ENCODE data around the gene WDR13. TPM values are rescaled to one million over a fixed set of nuclear protein-coding genes. Genes with fewer than 3 reads are reported as not detected.
A peak's percentile ranks its signal among the peaks of the same experiment; 100 is the strongest.

WDR13 gene
- total and polyA plus RNA-seq, 8 donors, result 107 to 552 (median 177) TPM

- Histone ChIP-seq H3K4me3 (peak overlapping the region in 1 of 4 donors; percentile 59), H3K9me3 (no peaks in the 10 kb centered on the region), H3K36me3 (peaks cover 0 to 22% (median 0%) of the 10 kb centered on the region in 3 donors), H3K4me1 (no peaks in the 10 kb centered on the region), H3K27me3 (no peaks in the 10 kb centered on the region), H3K27ac (no peak overlapping the region)
- whole genome bisulfite sequencing, 2 donors, result 82 to 90% methylated on average over 24 to 25 of the region's 25 CpGs
- no peak for TF ChIP-seq CTCF (IDR thresholded peaks at IDR 0.05)
- intact Hi-C loops (cut with DNase I), result no loop called here
- no peak for FAIRE-seq
- no peak for ATAC-seq
- peak in 2 of 6 donors; percentile 46 to 65 for DNase-seq
These were observed 1.3 kb downstream of the WDR13 start for GRCh38 chrX:48598614-48599013.

GRCh38 chrX:48599341-48599740 lies 2.0 kb downstream of the WDR13 start:
- no peaks in the 10 kb centered on the region for H3K27me3 ChIP-seq
- ATAC-seq, result no peak
- H3K4me1 ChIP-seq, result no peaks in the 10 kb centered on the region
- H3K27ac ChIP-seq, result no peak overlapping the region
- 91 to 93% methylated on average over 20 of the region's 20 CpGs for WGBS, 2 donors
- no peak overlapping the region for H3K4me3 ChIP-seq
- DNase-seq, result peak in 2 of 6 donors; percentile 46 to 70
- H3K9me3 ChIP-seq, result no peaks in the 10 kb centered on the region
- no peak for FAIRE-seq
- intact Hi-C loops (cut with DNase I), result no loop called here
- H3K36me3 ChIP-seq, result peaks cover 0 to 22% (median 0%) of the 10 kb centered on the region in 3 donors
- TF ChIP-seq CTCF (IDR thresholded peaks at IDR 0.05), result no peak

- peak in 1 of 6 donors; percentile 62 for DNase-seq
- 89 to 91% methylated on average over 19 of the region's 19 CpGs for WGBS, 2 donors
- Histone ChIP-seq H3K27ac (no peak overlapping the region), H3K9me3 (no peaks in the 10 kb centered on the region), H3K4me3 (no peak overlapping the region), H3K27me3 (no peaks in the 10 kb centered on the region), H3K4me1 (no peaks in the 10 kb centered on the region), H3K36me3 (peaks cover 0 to 29% (median 0%) of the 10 kb centered on the region in 3 donors)
- intact Hi-C loops (cut with DNase I), result no loop called here
- TF ChIP-seq CTCF (IDR thresholded peaks at IDR 0.05), result no peak
- no peak for FAIRE-seq
- ATAC-seq, result no peak
These were observed 2.9 kb downstream of the WDR13 start for GRCh38 chrX:48600226-48600625.

GRCh38 chrX:48601741-48602394 lies 4.6 kb downstream of the WDR13 start:
- Histone ChIP-seq H3K9me3 (no peaks in the 10 kb centered on the region), H3K4me3 (no peak overlapping the region), H3K27ac (no peak overlapping the region), H3K4me1 (no peaks in the 10 kb centered on the region), H3K27me3 (no peaks in the 10 kb centered on the region), H3K36me3 (peaks cover 0 to 29% (median 0%) of the 10 kb centered on the region in 3 donors)
- ATAC-seq, result no peak
- no peak for DNase-seq
- no peak for FAIRE-seq
- TF ChIP-seq CTCF (IDR thresholded peaks at IDR 0.05), result no peak
- intact Hi-C loops (cut with DNase I), result no loop called here
- WGBS, 2 donors, result 78 to 81% methylated on average over 17 of the region's 17 CpGs

GRCh38 chrX:48604701-48605100 lies 7.4 kb downstream of the WDR13 start:
- Histone ChIP-seq H3K4me1 (no peaks in the 10 kb centered on the region), H3K9me3 (no peaks in the 10 kb centered on the region), H3K4me3 (no peak overlapping the region), H3K27ac (no peak overlapping the region), H3K27me3 (no peaks in the 10 kb centered on the region), H3K36me3 (peaks cover 0 to 26% (median 0%) of the 10 kb centered on the region in 3 donors)
- ATAC-seq (no peak), DNase-seq (peak in 1 of 6 donors; percentile 60), FAIRE-seq (no peak)
- no peak for TF ChIP-seq CTCF (IDR thresholded peaks at IDR 0.05)
- intact Hi-C loops (cut with DNase I), result no loop called here
- 84 to 95% methylated on average over 16 of the region's 16 CpGs for WGBS, 2 donors

Data from pancreas (tissue), 10 donors.